ENCODE results near the gene MRPS17. TPM values are rescaled to one million over a fixed set of nuclear protein-coding genes. Genes with fewer than 3 reads are reported as not detected.

Gene MRPS17
- 16.0 TPM for total RNA-seq
- 10 to 100 TPM; 12.3 to 15.7 (median 13.8) TPM for polyA plus RNA-seq (ENCODE audit: insufficient read depth in 1 of 8, insufficient read length in 8 of 8, low replicate concordance in 1 of 8)
- long read RNA-seq, donor 1, transcript MRPS17-201 (3 exons, 1,845 nt), result major isoform, 6 of 6 reads
- long read RNA-seq, donor 1, partial matches to known transcripts, result 0 of 6 reads
- long read RNA-seq, donor 1, other reads (novel, unspliced or antisense), result 0 of 6 reads
- long read RNA-seq, donor 2, partial matches to known transcripts, result 0 of 2 reads
- long read RNA-seq, donor 2, other reads (novel, unspliced or antisense), result 0 of 2 reads
- long read RNA-seq, donor 3, transcript MRPS17-201 (3 exons, 1,845 nt), result major isoform, 19 of 19 reads
- long read RNA-seq, donor 3, partial matches to known transcripts, result 0 of 19 reads
- long read RNA-seq, donor 3, other reads (novel, unspliced or antisense), result 0 of 19 reads
- long read RNA-seq, donor 4, transcript MRPS17-201 (3 exons, 1,845 nt), result major isoform, 11 of 11 reads
- long read RNA-seq, donor 4, partial matches to known transcripts, result 0 of 11 reads
- long read RNA-seq, donor 4, other reads (novel, unspliced or antisense), result 0 of 11 reads
- long read RNA-seq, donor 5, transcript MRPS17-201 (3 exons, 1,845 nt), result major isoform, 38 of 38 reads
- long read RNA-seq, donor 5, partial matches to known transcripts, result 0 of 38 reads
- long read RNA-seq, donor 5, other reads (novel, unspliced or antisense), result 0 of 38 reads
- long read RNA-seq, donor 6, transcript MRPS17-201 (3 exons, 1,845 nt), result major isoform, 41 of 41 reads
- long read RNA-seq, donor 6, partial matches to known transcripts, result 0 of 41 reads
- long read RNA-seq, donor 6, other reads (novel, unspliced or antisense), result 0 of 41 reads
- long read RNA-seq, donor 7, transcript MRPS17-201 (3 exons, 1,845 nt), result major isoform, 21 of 61 reads
- long read RNA-seq, donor 7, partial matches to known transcripts, result 40 of 61 reads
- long read RNA-seq, donor 7, other reads (novel, unspliced or antisense), result 0 of 61 reads
- long read RNA-seq, donor 8, transcript MRPS17-201 (3 exons, 1,845 nt), result major isoform, 18 of 18 reads
- long read RNA-seq, donor 8, partial matches to known transcripts, result 0 of 18 reads
- long read RNA-seq, donor 8, other reads (novel, unspliced or antisense), result 0 of 18 reads
- long read RNA-seq, donor 9, transcript MRPS17-201 (3 exons, 1,845 nt), result major isoform, 24 of 24 reads
- long read RNA-seq, donor 9, partial matches to known transcripts, result 0 of 24 reads
- long read RNA-seq, donor 9, other reads (novel, unspliced or antisense), result 0 of 24 reads
- long read RNA-seq, donor 10, transcript MRPS17-201 (3 exons, 1,845 nt), result major isoform, 19 of 25 reads
- long read RNA-seq, donor 10, partial matches to known transcripts, result 6 of 25 reads
- long read RNA-seq, donor 10, other reads (novel, unspliced or antisense), result 0 of 25 reads
- long read RNA-seq, donor 11, transcript MRPS17-201 (3 exons, 1,845 nt), result major isoform, 17 of 17 reads
- long read RNA-seq, donor 11, partial matches to known transcripts, result 0 of 17 reads
- long read RNA-seq, donor 11, other reads (novel, unspliced or antisense), result 0 of 17 reads

- DNase-seq, result peak; percentile 94
- no peaks in the 10 kb centered on the region for H3K9me3 ChIP-seq (replicated peaks; ENCODE audit: control insufficient read depth, low read depth, low read length)
- H3K4me1 ChIP-seq (ENCODE audit: control insufficient read depth, insufficient read depth, low read length), result peaks cover 4% of the 10 kb centered on the region
- peak within 1 kb of the TSS; percentile 76 for H3K27ac ChIP-seq (ENCODE audit: low read length)
- H3K36me3 ChIP-seq (ENCODE audit: control insufficient read depth, insufficient read depth, low read length), result peaks cover 9% of the 10 kb centered on the region
- no peaks in the 10 kb centered on the region for H3K27me3 ChIP-seq (ENCODE audit: control insufficient read depth, insufficient read depth, low read length)
- under 1% methylated on average over 52 of the region's 53 CpGs for WGBS (ENCODE audit: insufficient coverage)
- H3K4me3 ChIP-seq (ENCODE audit: low read length), result peak within 1 kb of the TSS; percentile 84
Measured at GRCh38 chr7:55951637-55952351, at the start of gene MRPS17. Gene MRPS17 (plus strand): TSS chr7:55951877. CDS start chr7:55953196, 1,319 bp downstream.

GRCh38 chr7:55903985-55904759 is 47.5 kb upstream of the MRPS17 start:
- Histone ChIP-seq H3K27ac (ENCODE audit: low read length) (no peak overlapping the region), H3K4me3 (ENCODE audit: low read length) (no peak overlapping the region), H3K27me3 (ENCODE audit: control insufficient read depth, insufficient read depth, low read length) (no peaks in the 10 kb centered on the region), H3K4me1 (ENCODE audit: control insufficient read depth, insufficient read depth, low read length) (no peaks in the 10 kb centered on the region), H3K36me3 (ENCODE audit: control insufficient read depth, insufficient read depth, low read length) (peaks cover 13% of the 10 kb centered on the region), H3K9me3 (replicated peaks; ENCODE audit: control insufficient read depth, low read depth, low read length) (no peaks in the 10 kb centered on the region)
- 92% methylated on average over 2 of the region's 8 CpGs for WGBS (ENCODE audit: insufficient coverage)
- no peak for DNase-seq

GRCh38 chr7:55912748-55913158 is 38.9 kb upstream of the MRPS17 start:
- H3K4me1 ChIP-seq (ENCODE audit: control insufficient read depth, insufficient read depth, low read length), result no peaks in the 10 kb centered on the region
- no peak overlapping the region for H3K4me3 ChIP-seq (ENCODE audit: low read length)
- WGBS (ENCODE audit: insufficient coverage), result no CpG with 5 or more reads among the region's 3 CpGs
- H3K27ac ChIP-seq (ENCODE audit: low read length), result no peak overlapping the region
- H3K27me3 ChIP-seq (ENCODE audit: control insufficient read depth, insufficient read depth, low read length), result no peaks in the 10 kb centered on the region
- H3K36me3 ChIP-seq (ENCODE audit: control insufficient read depth, insufficient read depth, low read length), result peaks cover 22% of the 10 kb centered on the region
- no peak for DNase-seq
- H3K9me3 ChIP-seq (replicated peaks; ENCODE audit: control insufficient read depth, low read depth, low read length), result no peaks in the 10 kb centered on the region

GRCh38 chr7:55917771-55918170 is 33.9 kb upstream of the MRPS17 start:
- H3K27ac ChIP-seq (ENCODE audit: low read length), result no peak overlapping the region
- peaks cover 17% of the 10 kb centered on the region for H3K36me3 ChIP-seq (ENCODE audit: control insufficient read depth, insufficient read depth, low read length)
- H3K4me1 ChIP-seq (ENCODE audit: control insufficient read depth, insufficient read depth, low read length), result no peaks in the 10 kb centered on the region
- no peaks in the 10 kb centered on the region for H3K27me3 ChIP-seq (ENCODE audit: control insufficient read depth, insufficient read depth, low read length)
- WGBS (ENCODE audit: insufficient coverage), result 100% methylated on average over 1 of the region's 1 CpG
- DNase-seq, result no peak
- no peak overlapping the region for H3K4me3 ChIP-seq (ENCODE audit: low read length)
- H3K9me3 ChIP-seq (replicated peaks; ENCODE audit: control insufficient read depth, low read depth, low read length), result no peaks in the 10 kb centered on the region

GRCh38 chr7:55928006-55928767 is 23.5 kb upstream of the MRPS17 start:
- Histone ChIP-seq H3K4me3 (ENCODE audit: low read length) (no peak overlapping the region), H3K4me1 (ENCODE audit: control insufficient read depth, insufficient read depth, low read length) (no peaks in the 10 kb centered on the region), H3K9me3 (replicated peaks; ENCODE audit: control insufficient read depth, low read depth, low read length) (no peaks in the 10 kb centered on the region), H3K36me3 (ENCODE audit: control insufficient read depth, insufficient read depth, low read length) (peaks cover 24% of the 10 kb centered on the region), H3K27me3 (ENCODE audit: control insufficient read depth, insufficient read depth, low read length) (no peaks in the 10 kb centered on the region), H3K27ac (ENCODE audit: low read length) (no peak overlapping the region)
- no peak for DNase-seq
- WGBS (ENCODE audit: insufficient coverage), result 96% methylated on average over 3 of the region's 5 CpGs

- 80% methylated on average over 1 of the region's 5 CpGs for WGBS (ENCODE audit: insufficient coverage)
- DNase-seq, result no peak
- peaks cover 3% of the 10 kb centered on the region for H3K36me3 ChIP-seq (ENCODE audit: control insufficient read depth, insufficient read depth, low read length)
Measured at GRCh38 chr7:55931421-55932151, 20.1 kb upstream of the MRPS17 start.

GRCh38 chr7:55939514-55940123 is 12.1 kb upstream of the MRPS17 start:
- Histone ChIP-seq H3K9me3 (replicated peaks; ENCODE audit: control insufficient read depth, low read depth, low read length) (peaks cover 15% of the 10 kb centered on the region), H3K27me3 (ENCODE audit: control insufficient read depth, insufficient read depth, low read length) (no peaks in the 10 kb centered on the region), H3K4me1 (ENCODE audit: control insufficient read depth, insufficient read depth, low read length) (no peaks in the 10 kb centered on the region), H3K4me3 (ENCODE audit: low read length) (no peak overlapping the region), H3K27ac (ENCODE audit: low read length) (no peak overlapping the region), H3K36me3 (ENCODE audit: control insufficient read depth, insufficient read depth, low read length) (peaks cover 8% of the 10 kb centered on the region)
- WGBS (ENCODE audit: insufficient coverage), result no CpG with 5 or more reads among the region's 7 CpGs
- DNase-seq, result no peak

More at GRCh38 chr7:55931421-55932151, 20.1 kb upstream of the MRPS17 start:
- H3K27ac ChIP-seq (ENCODE audit: low read length), result no peak overlapping the region
- no peak overlapping the region for H3K4me3 ChIP-seq (ENCODE audit: low read length)
- H3K9me3 ChIP-seq (replicated peaks; ENCODE audit: control insufficient read depth, low read depth, low read length), result no peaks in the 10 kb centered on the region
- no peaks in the 10 kb centered on the region for H3K4me1 ChIP-seq (ENCODE audit: control insufficient read depth, insufficient read depth, low read length)
- H3K27me3 ChIP-seq (ENCODE audit: control insufficient read depth, insufficient read depth, low read length), result no peaks in the 10 kb centered on the region

All from muscle of leg (tissue), 16 donors.